RWPE1 (cell line): ENCODE data around the gene PHTF2.
"Not testable (repeated sequence)": the region's sequence is repeated elsewhere in the genome, so short reads cannot be mapped to it uniquely, and the experiment has no call there.

Experiments used
- CTCF ChIA-PET: fragments of 350-600 bp; sonication (Branson Sonifier 250); formaldehyde crosslinking; extraction: SDS; loops from one replicate; lab custom pipeline; 2021; lab: Yijun Ruan, JAX
- POLR2A ChIA-PET: fragments of 400-600 bp; formaldehyde crosslinking; extraction: SDS; loops from one replicate; lab custom pipeline; 2020; ENCODE audit warnings: antibody characterized with exemption; ENCODE audit not compliant: low non-redundant PET; lab: Yijun Ruan, JAX
- DNase-seq: peaks from one replicate; pipeline ENCODE4 v3.0.0; 2012; ENCODE audit warnings: low spot score
- H3K27ac ChIP-seq: fragments of 450-650 bp; 2 replicates; pipeline ENCODE4 v1.5.1; 2017
- CTCF ChIP-seq: fragments of 450-650 bp; conservative IDR thresholded peaks from 2 replicates; pipeline ENCODE4 v1.5.1; 2017; ENCODE audit warnings: low read depth, mild to moderate bottlenecking

The PHTF2 gene

GRCh38 chr7:77985974-77986339 lies 187.4 kb downstream of the PHTF2 start:
- POLR2A ChIA-PET = no interaction called here

GRCh38 chr7:77989981-77990566 lies 191.5 kb downstream of the PHTF2 start:
- H3K27ac ChIP-seq = no peak overlapping the region
- no peak for DNase-seq
- POLR2A ChIA-PET = no interaction called here
- CTCF ChIA-PET = interaction anchor here (0.6 kb wide), 1 partner anchor 28 kb away, joined by 3 read pairs; no protein-coding TSS in a partner anchor
- TF ChIP-seq CTCF = no peak

More at GRCh38 chr7:77985974-77986339, 187.4 kb downstream of the PHTF2 start:
- TF ChIP-seq CTCF = no peak
- no peak for DNase-seq
- H3K27ac ChIP-seq = no peak overlapping the region
- CTCF ChIA-PET = no interaction called here

DNA sequence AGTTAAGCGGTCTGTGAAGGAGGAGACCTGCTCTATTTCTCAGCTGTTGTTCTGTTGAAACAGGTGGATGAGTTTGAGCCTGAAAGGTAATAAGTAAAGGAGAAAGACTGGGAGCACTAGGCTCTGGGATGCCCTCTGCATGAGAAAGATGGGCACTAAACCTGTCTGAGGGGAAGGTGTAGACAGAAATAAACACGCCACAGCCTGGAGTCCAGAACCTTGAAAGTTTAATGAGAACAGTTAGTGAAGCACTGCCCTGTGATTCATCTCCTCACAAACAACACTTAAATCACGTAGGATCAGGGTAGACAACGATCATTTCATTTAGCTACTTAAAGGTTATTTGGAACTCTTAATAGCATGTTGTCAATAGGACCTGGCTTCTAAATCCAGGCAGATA lies 193.1 kb downstream of the PHTF2 start:
- no peak overlapping the region for H3K27ac ChIP-seq
- TF ChIP-seq CTCF = no peak
- no peak for DNase-seq
- CTCF ChIA-PET = no interaction called here
- POLR2A ChIA-PET = no interaction called here

DNA sequence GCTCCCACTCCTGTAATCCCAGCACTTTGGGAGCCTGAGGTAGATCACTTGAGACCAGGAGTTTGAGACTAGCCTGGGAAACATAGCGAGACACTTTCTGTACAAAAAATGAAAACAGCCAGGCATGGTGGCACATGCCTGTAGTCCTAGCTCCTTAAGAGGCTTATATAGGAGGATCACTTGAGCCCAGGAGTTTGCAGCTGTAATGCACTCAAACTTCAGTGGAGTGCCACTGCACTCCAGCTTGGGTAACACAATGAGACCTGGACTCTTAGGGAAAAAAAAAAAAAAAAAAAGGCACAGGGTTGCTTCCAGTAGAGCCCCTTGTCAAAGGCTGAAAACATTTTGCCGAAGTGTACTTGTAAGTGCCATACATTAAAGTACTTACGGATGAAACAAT lies 195.3 kb downstream of the PHTF2 start:
- TF ChIP-seq CTCF = no peak
- POLR2A ChIA-PET = no interaction called here
- H3K27ac ChIP-seq = no peak overlapping the region
- CTCF ChIA-PET = no interaction called here
- DNase-seq = no peak

DNA sequence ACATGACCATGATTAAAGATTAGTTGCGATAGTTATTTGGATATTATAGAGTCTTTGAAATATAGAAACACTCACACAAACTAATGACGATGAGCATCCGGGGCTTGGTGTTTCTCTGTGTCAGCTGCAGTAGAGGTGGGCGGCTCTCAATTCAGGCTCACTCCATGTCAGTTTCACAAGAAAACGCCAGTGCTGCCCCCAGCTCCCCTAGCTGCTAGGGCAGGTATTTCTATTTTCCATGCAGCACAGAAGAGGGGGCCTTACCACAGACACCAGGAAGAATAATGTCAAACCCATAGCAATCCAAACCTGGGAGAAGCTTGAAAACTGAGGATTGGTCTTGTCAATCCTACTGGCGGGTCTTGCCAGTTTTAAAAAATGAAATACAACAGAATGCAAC lies 197.1 kb downstream of the PHTF2 start:
- CTCF ChIA-PET = interaction anchor here (0.7 kb wide), 1 partner anchor 73 kb away, joined by 3 read pairs; no protein-coding TSS in a partner anchor
- H3K27ac ChIP-seq = no peak overlapping the region
- no peak for TF ChIP-seq CTCF
- POLR2A ChIA-PET = no interaction called here
- DNase-seq = no peak

DNA sequence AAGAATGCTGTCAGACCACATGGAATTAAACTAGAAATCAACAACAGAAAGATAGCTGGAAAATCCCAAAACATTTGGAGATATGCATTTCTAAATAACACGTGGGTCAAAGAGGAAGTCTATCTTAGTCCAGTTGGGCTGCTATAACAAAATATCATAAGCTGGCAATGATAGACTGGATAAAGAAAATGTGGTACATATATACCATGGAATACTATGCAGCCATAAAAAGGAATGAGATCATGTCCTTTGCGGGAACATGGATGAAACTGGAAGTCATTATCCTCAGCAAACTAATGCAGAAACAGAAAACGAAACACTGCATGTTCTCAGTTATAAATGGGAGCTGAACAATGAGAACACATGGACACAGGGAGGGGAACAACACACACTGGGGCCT lies 200.6 kb downstream of the PHTF2 start:
- POLR2A ChIA-PET, H3K27ac ChIP-seq, DNase-seq: not testable (repeated sequence)
- CTCF ChIA-PET = interaction anchor here (0.7 kb wide), 1 partner anchor 283 kb away, joined by 3 read pairs; no protein-coding TSS in a partner anchor

- no peak for TF ChIP-seq CTCF
- no peak for DNase-seq
- POLR2A ChIA-PET = no interaction called here
- CTCF ChIA-PET = interaction anchor here (0.7 kb wide), 2 partner anchors 13 to 140 kb away, joined by 3 to 4 read pairs; no protein-coding TSS in a partner anchor
- H3K27ac ChIP-seq = no peak overlapping the region
Measured at GRCh38 chr7:78002021-78002420, 203.4 kb downstream of the PHTF2 start.
